ENCODE data around the gene CMTM4. TPM values are rescaled to one million over a fixed set of nuclear protein-coding genes. Genes with fewer than 3 reads are reported as not detected.

Gene CMTM4
- total RNA-seq, 1 donor from 2014 or later, result 35.1 TPM

DNA sequence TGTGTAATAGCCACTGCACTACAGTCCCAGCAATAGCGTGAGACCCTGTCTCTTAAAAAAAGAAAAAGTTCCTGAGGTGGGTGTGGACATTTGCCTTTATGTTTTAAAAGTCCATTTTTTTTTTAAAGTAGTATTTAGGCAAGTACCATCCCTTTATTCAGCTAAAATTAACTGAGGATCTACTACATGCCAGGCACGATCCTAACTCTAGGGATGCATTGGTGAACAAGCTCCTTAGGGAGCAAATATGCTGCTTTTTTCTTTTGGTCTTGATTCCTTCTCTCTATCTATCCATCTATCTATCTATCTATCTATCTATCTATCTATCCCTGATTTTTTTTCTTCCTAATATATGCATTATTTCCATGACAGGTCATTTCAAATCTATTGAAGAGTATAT lies 47.4 kb downstream of the CMTM4 start:
- no peak overlapping the region for H3K4me3 ChIP-seq (ENCODE audit: low read depth, low read length)
- DNase-seq (ENCODE audit: low read depth), result no peak
- TF ChIP-seq, protein P1, sequence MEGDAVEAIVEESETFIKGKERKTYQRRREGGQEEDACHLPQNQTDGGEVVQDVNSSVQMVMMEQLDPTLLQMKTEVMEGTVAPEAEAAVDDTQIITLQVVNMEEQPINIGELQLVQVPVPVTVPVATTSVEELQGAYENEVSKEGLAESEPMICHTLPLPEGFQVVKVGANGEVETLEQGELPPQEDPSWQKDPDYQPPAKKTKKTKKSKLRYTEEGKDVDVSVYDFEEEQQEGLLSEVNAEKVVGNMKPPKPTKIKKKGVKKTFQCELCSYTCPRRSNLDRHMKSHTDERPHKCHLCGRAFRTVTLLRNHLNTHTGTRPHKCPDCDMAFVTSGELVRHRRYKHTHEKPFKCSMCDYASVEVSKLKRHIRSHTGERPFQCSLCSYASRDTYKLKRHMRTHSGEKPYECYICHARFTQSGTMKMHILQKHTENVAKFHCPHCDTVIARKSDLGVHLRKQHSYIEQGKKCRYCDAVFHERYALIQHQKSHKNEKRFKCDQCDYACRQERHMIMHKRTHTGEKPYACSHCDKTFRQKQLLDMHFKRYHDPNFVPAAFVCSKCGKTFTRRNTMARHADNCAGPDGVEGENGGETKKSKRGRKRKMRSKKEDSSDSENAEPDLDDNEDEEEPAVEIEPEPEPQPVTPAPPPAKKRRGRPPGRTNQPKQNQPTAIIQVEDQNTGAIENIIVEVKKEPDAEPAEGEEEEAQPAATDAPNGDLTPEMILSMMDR (conservative IDR thresholded peaks at IDR 0.05; ENCODE audit: low read depth, low read length), result no peak

- TF ChIP-seq, protein P1 (conservative IDR thresholded peaks at IDR 0.05; ENCODE audit: low read depth, low read length), result no peak
- DNase-seq (ENCODE audit: low read depth), result no peak
- no peak overlapping the region for H3K4me3 ChIP-seq (ENCODE audit: low read depth, low read length)
These were observed 48.7 kb downstream of the CMTM4 start for GRCh38 chr16:66647866-66648265.

- H3K4me3 ChIP-seq (ENCODE audit: low read depth, low read length), result no peak overlapping the region
- no peak for DNase-seq (ENCODE audit: low read depth)
These were observed 55.2 kb downstream of the CMTM4 start for GRCh38 chr16:66641387-66641786.

GRCh38 chr16:66640724-66641314 lies 55.7 kb downstream of the CMTM4 start:
- no peak for DNase-seq (ENCODE audit: low read depth)
- H3K4me3 ChIP-seq (ENCODE audit: low read depth, low read length), result no peak overlapping the region
- TF ChIP-seq, protein P1 (conservative IDR thresholded peaks at IDR 0.05; ENCODE audit: low read depth, low read length), result no peak

More at GRCh38 chr16:66641387-66641786, 55.2 kb downstream of the CMTM4 start:
- TF ChIP-seq, protein P1 (conservative IDR thresholded peaks at IDR 0.05; ENCODE audit: low read depth, low read length), result no peak

DNA sequence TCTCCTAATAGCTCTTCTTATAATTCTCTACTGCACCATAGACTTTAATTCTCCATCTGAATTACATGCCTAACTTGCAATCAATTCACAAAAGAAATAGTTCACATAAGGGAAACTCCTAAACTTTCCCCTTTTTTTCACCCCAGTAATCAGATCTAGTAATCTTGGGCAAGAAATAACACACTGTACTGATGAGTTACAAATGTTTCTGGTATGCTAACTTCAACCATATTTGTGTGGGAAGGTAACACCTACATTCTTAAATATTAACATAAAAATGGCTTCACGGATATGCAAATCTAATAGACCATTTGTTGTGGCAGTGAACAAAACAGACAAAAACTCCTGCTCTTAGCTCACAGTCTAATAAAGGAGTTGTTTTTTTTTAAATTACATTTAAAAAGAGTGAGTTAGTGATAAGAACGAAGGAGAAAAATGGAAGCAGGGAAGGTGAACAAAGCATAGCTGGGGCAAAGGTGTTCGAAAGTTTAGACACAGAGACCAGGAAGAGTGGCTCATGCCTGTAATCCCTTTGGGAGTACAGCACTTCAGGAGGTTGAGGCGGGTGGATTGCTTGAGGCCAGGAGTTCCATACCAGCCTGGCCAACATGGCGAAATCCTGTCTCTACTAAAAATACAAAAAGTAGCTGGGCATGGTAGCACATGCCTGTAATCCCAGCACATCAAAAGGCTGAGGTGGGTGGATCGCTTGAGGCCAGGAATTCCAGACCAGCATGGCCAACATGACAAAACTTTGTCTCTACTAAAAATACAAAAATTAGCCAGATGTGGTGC lies 57.3 kb downstream of the CMTM4 start:
- no peak for DNase-seq (ENCODE audit: low read depth)
- TF ChIP-seq, protein P1 (conservative IDR thresholded peaks at IDR 0.05; ENCODE audit: low read depth, low read length), result no peak
- H3K4me3 ChIP-seq (ENCODE audit: low read depth, low read length), result no peak overlapping the region

- TF ChIP-seq, protein P1 (conservative IDR thresholded peaks at IDR 0.05; ENCODE audit: low read depth, low read length), result no peak
- no peak for DNase-seq (ENCODE audit: low read depth)
- H3K4me3 ChIP-seq (ENCODE audit: low read depth, low read length), result no peak overlapping the region
These were observed 58.7 kb downstream of the CMTM4 start for GRCh38 chr16:66637806-66638205.
